ENCODE data around the gene CNMD.
"Not testable (repeated sequence)": the region's sequence is repeated elsewhere in the genome, so short reads cannot be mapped to it uniquely, and the experiment has no call there.

Gene CNMD

GRCh38 chr13:52686376-52686775, 53.2 kb downstream of the CNMD start:
- DNase-seq (ENCODE audit: low spot score), result no peak

GRCh38 chr13:52685806-52686205, 53.8 kb downstream of the CNMD start:
- not testable (repeated sequence) for DNase-seq (ENCODE audit: low spot score)

DNA sequence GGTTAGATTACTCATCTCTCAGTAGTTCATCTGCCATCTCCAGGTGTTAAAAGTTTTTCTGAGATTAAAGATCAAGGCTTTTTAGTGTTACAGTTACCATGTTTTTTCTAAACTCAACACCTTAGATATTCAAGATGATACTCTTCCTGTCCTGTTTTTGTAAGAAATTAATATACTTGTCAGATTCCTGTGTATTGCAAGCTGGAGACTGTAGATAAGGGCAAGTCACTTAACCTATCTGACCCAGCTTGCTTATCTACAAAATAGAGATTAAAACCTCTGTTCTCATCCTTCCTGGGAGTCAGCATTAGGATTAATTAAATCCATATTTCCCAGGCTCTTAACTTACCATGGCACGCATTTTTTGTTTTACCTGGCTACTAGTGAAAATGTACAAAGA, 61.8 kb downstream of the CNMD start:
- no peak for DNase-seq (ENCODE audit: low spot score)

DNA sequence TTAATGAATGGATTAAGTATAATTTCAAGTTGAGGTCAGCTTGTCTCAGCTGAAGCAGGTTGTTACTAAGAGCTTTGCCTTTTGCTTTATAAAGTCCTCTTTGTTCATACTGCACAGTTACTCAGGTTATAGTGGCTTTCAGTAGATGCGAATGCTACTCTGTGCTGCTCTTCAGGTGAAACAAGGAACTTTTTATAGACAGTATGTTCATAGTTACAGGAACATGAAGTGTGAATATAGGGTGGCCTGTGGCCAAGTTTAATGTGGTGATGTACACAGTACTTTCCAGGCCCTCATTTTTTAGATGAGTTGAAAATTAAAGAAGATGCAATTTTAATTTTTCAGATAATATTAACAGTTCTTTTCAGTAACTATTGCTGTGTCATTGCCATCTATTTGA, 66.2 kb downstream of the CNMD start:
- no peak for DNase-seq (ENCODE audit: low spot score)

DNA sequence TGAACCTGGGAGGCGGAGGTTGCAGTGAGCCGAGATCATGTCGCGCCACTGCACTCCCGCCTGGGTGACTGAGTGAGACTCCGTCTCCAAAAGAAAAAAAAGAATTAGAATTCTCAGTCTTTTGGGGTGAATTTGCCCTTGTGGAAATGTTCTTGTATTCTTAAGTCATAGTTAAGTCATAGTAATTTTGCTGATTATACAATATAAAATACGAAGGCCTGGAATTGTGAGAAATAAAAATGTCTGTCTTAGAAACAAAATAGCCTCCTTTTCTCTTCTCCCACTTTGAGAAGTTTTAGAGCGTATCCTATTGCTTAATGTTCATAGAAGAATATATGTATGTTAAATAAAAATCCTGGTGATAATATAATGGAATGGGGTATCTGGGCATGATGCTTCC, 68.9 kb downstream of the CNMD start:
- no peak for DNase-seq (ENCODE audit: low spot score)

- DNase-seq (ENCODE audit: low spot score), result no peak
These were observed 69.9 kb downstream of the CNMD start for GRCh38 chr13:52669677-52670076.

GRCh38 chr13:52665325-52665724, 74.3 kb downstream of the CNMD start:
- DNase-seq (ENCODE audit: low spot score), result peak; percentile 51

DNA sequence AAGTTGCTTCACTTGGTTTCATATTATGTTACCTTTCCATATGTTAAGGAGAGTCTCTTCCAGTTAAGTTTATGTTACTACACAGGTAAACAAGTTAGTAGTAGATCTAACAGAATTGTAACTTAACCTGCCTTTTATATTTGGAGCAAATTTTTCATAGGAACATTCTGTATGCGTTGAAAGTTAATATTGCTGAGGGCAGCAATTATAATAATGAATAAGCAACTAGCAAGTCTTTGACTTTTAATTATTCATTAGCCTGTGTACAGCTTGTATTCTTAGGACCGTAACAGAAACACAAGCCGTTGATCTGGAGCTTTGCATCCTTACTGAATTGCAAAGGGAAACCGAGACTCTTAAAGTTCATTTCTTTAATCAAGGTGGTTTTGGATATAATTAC, 75.3 kb downstream of the CNMD start:
- DNase-seq (ENCODE audit: low spot score), result no peak

- DNase-seq (ENCODE audit: low spot score), result no peak
These were observed 80.3 kb downstream of the CNMD start for GRCh38 chr13:52659340-52659739.
